Vein endothelial cell (primary cell): Measurements from ENCODE around the gene P3R3URF. TPM values are rescaled to one million over a fixed set of nuclear protein-coding genes. Genes with fewer than 3 reads are reported as not detected.

Source experiments
- small RNA-seq: library from RNA; depleted of rRNA; stranded (forward); fragments of <200 nt; gene quantifications from one replicate; pipeline ENCODE3, GENCODE V24; 2012
- total RNA-seq: library from RNA; depleted of rRNA; stranded (reverse); fragments of >200 nt; gene quantifications from 2 replicates; pipeline ENCODE4 v1.2.3, GENCODE V29; 2012

P3R3URF gene
- total RNA-seq: not detected in 2 replicates

DNA sequence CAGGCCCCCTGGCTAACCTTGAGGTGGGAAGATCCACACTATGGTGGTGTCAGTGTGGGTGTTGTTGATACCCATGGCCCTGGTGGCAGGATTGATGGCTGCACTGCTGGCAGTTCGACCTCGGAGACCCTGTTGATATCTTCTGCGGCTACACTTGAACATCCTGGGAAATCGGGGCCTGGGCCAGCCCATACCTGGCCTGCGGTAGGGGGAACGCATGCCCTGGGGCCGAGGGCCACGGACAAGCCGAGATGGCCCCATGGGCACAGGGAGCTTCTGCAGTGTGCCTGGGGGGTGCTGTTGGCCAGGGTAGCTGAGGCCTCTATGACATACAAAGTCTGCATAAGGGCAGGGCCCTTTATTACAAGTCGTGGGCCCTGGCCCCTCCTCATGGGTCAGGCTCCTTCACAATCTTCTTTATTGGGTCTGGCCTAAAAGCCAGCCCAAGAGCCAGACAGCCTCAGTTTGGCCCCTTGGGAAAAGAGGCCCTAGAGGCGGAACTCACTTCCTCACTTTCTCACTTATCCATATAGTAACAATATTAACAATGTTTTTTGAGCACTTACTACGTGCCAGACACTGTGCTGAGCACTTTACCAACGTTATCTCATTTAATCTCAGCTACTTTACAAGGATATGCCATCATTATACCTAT is at the start of gene P3R3URF:
Gene P3R3URF, minus strand, starts transcription at position 278 of the 655 bp plus-strand sequence. Its CDS starts 17 bp downstream, at position 261.

GRCh38 chr1:46197964-46198811 is 21.9 kb upstream of the P3R3URF start, which contains the start of gene POMGNT1:
Gene POMGNT1 (minus strand): TSS chr1:46198434. CDS start chr1:46197821, 613 bp downstream.

GRCh38 chr1:46174448-46175231 is 1.6 kb downstream of the P3R3URF start, which contains the start of gene TSPAN1:
Gene TSPAN1 (plus strand): TSS chr1:46175087. CDS start chr1:46181108, 6,021 bp downstream.

DNA sequence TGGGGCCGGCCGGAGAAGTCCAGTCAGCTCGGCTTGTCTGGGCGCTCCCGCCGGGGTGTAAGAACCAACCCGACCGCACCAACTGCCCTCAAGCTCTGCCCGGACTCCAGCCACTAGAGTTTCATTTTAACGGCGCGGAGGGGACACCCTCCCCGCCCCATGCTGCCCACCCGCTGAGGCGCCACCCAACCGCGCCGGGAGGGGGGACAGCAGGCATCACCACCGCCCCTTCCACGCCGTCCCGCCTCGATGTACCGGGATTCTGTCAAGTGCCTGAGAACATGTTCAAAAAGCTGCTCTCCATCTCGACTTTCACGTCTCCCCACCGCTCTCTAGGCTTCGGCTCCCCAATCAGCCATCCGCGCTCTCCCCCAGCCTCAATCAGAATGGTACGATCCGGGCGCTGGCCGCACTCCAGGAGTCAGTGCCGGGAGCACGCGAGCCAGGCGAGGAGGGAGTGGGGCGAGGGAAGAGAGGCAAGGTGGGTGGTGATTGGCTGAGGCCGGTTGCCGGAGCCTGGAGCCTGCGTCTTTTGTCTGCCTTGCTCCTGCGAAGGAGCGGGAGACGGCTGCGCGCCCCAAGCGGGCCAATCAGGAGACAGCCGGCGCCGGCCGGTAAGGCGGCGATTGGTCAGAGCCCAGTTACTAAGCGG is 43.6 kb downstream of the P3R3URF start, which contains the start of gene PIK3R3:
Gene PIK3R3, minus strand, starts transcription at position 101 of the 652 bp plus-strand sequence. CDS start 677 bp downstream, outside the sequence.

Small RNAs within 50 kb of the gene (small RNA-seq; reads per million reads assigned to genes)
- not detected for gene AL672043.1

Other genes starting within 250 kb of the P3R3URF start
- gene PIK3R3, start 43.9 kb downstream of the P3R3URF start, total RNA-seq: 11.8 and 14.9 TPM in 2 replicates
- not detected in 2 replicates for gene TSPAN1, start 1.4 kb downstream of the P3R3URF start, total RNA-seq
- 53.5 and 56.2 TPM in 2 replicates for gene POMGNT1, start 21.9 kb upstream of the P3R3URF start, total RNA-seq
- gene LURAP1, start 26.8 kb upstream of the P3R3URF start, total RNA-seq: 0.29 and 0.65 TPM in 2 replicates
- 2.0 and 5.3 TPM in 2 replicates for gene RAD54L, start 71.3 kb upstream of the P3R3URF start, total RNA-seq
- gene LRRC41, start 127.1 kb upstream of the P3R3URF start, total RNA-seq: 76.4 and 114 TPM in 2 replicates
- 330 and 414 TPM in 2 replicates for gene UQCRH, start 127.2 kb upstream of the P3R3URF start, total RNA-seq
- gene NSUN4, start 164.3 kb upstream of the P3R3URF start, total RNA-seq: 19.6 and 21.5 TPM in 2 replicates
- gene FAAH, start 217.8 kb upstream of the P3R3URF start, total RNA-seq: 0.48 and 1.3 TPM in 2 replicates